GM12874 (cell line): Measurements from ENCODE around the gene ZG16B.

ENCODE experiments used
- TF ChIP-seq, protein P1 (sequence below): IDR thresholded peaks from 2 replicates; pipeline ENCODE4 v1.5.1; 2011; ENCODE audit warnings: low read depth, mild to moderate bottlenecking, control low read depth, low read length, moderate library complexity; ENCODE audit not compliant: insufficient read depth

Gene ZG16B

DNA sequence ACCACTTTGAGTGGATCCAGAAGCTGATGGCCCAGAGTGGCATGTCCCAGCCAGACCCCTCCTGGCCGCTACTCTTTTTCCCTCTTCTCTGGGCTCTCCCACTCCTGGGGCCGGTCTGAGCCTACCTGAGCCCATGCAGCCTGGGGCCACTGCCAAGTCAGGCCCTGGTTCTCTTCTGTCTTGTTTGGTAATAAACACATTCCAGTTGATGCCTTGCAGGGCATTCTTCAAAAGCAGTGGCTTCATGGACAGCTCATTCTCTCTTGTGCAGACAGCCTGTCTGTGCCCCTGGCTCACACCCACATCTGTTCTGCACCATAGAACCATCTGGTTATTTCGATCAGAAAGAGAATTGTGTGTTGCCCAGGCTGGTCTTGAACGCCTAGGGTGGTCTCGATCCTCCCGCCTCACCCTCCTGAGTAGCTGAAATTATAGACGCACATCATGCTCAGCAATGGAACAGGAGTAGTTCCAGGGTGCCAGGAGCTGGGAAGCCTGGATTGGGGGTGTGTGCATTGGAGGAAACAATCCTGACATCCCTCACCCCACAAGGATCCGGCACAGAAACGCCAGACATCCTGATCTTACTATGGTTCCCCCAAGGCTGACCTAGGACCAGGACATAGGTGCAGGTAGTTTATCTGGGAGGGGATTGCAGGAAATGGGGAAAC is 8.5 kb upstream of the ZG16B start:
- TF ChIP-seq, protein P1, sequence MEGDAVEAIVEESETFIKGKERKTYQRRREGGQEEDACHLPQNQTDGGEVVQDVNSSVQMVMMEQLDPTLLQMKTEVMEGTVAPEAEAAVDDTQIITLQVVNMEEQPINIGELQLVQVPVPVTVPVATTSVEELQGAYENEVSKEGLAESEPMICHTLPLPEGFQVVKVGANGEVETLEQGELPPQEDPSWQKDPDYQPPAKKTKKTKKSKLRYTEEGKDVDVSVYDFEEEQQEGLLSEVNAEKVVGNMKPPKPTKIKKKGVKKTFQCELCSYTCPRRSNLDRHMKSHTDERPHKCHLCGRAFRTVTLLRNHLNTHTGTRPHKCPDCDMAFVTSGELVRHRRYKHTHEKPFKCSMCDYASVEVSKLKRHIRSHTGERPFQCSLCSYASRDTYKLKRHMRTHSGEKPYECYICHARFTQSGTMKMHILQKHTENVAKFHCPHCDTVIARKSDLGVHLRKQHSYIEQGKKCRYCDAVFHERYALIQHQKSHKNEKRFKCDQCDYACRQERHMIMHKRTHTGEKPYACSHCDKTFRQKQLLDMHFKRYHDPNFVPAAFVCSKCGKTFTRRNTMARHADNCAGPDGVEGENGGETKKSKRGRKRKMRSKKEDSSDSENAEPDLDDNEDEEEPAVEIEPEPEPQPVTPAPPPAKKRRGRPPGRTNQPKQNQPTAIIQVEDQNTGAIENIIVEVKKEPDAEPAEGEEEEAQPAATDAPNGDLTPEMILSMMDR = no peak

DNA sequence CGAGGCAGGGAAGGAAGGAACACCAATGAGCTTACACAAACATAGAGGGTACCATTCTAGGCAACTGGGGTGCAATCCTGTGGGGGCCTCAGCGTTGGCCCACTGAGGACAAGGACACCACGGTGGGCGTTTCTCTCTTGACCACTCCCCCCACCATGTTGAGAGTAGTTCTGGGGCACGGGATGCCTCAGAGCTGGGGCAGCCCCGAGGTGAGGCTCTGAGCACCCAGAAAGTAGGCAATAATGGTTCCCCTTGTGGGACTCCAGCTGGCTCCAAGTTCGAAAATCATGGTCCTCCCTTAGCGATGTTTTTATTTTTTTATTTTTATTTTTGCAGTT is 8.0 kb upstream of the ZG16B start:
- TF ChIP-seq, protein P1 = no peak

DNA sequence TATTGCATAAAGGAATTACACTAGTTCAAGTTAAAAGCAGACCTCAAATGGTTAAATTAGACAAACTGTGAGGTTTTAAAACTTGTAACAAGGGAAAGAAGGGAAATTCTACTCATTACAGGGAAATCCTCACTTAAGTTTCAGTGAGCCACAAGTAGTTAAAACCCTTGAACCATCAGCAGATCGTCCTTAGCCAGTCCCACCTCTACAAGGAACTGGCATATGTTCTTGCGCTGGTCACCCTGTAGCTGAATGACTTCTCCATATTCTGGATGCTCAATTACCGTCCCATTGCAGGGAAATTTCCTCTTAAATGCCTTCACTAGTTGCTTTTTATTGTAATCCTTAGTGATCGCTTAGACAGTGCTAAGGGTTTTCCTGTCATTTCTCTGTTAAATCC is 7.6 kb upstream of the ZG16B start:
- TF ChIP-seq, protein P1 = no peak

- TF ChIP-seq, protein P1 = no peak
Observed at GRCh38 chr16:2824626-2825025, 5.5 kb upstream of the ZG16B start.

- TF ChIP-seq, protein P1 = no peak
Observed at GRCh38 chr16:2825049-2825742, 4.9 kb upstream of the ZG16B start.

GRCh38 chr16:2825906-2826305 is 4.2 kb upstream of the ZG16B start:
- TF ChIP-seq, protein P1 = no peak

GRCh38 chr16:2826591-2827373 is 3.3 kb upstream of the ZG16B start:
- TF ChIP-seq, protein P1 = no peak
